ENCODE results near the gene LSAMP. TPM values are rescaled to one million over a fixed set of nuclear protein-coding genes. Genes with fewer than 3 reads are reported as not detected.
"Not testable (repeated sequence)": the region's sequence is repeated elsewhere in the genome, so short reads cannot be mapped to it uniquely, and the experiment has no call there.

The LSAMP gene
- total RNA-seq, 1 experiment from 2014 or later, result 0.15 TPM

DNA sequence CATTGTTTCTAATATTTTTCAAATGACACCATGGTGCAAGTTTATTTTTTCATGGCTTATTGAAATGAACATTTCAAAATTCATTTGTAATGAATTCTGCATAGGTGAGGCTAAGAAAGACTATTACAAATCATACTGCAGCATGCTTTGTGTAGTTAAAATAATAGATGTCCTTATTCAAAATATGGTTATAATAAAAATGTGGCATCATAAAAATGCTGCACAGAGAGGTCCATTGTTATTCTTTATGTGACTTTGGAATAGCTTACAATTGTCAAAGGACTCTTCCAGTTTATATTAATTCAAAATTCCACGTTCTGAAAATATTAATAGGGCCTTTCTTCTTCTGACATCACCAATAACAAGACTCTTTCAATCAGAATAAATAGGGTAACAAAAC lies 599.3 kb downstream of the LSAMP start:
- DNase-seq (no peak), ATAC-seq (no peak)
- H3K4me2 ChIP-seq (ENCODE audit: low read length), result no peak overlapping the region
- no peak overlapping the region for H3K9ac ChIP-seq (ENCODE audit: low read length)
- no peaks in the 10 kb centered on the region for H3K9me2 ChIP-seq (replicated peaks; ENCODE audit: low read length)
- CTCF ChIA-PET, result no interaction called here
- no peaks in the 10 kb centered on the region for H3F3A ChIP-seq (ENCODE audit: low read length, unreplicated experiment)
- H2AFZ ChIP-seq (ENCODE audit: low read length), result no peak overlapping the region
- no peaks in the 10 kb centered on the region for H3K36me3 ChIP-seq (ENCODE audit: low read depth, low read length)
- H3K27ac ChIP-seq (ENCODE audit: low read length), result no peak overlapping the region
- no peaks in the 10 kb centered on the region for H3K27me3 ChIP-seq (ENCODE audit: low read length)
- H3K4me3 ChIP-seq (ENCODE audit: low read length), result no peak overlapping the region
- H3K79me2 ChIP-seq (ENCODE audit: low read length), result no peaks in the 10 kb centered on the region
- BruUV-seq (replicated peaks), result no TSS peak
- no peaks in the 10 kb centered on the region for H3K4me1 ChIP-seq (ENCODE audit: insufficient read depth, low read length)
- no peaks in the 10 kb centered on the region for H4K20me1 ChIP-seq (ENCODE audit: low read length)
- no peak for TF ChIP-seq EZH2 (IDR thresholded peaks at IDR 0.05; ENCODE audit: low read length, unreplicated experiment)
- TF ChIP-seq, protein P1, sequence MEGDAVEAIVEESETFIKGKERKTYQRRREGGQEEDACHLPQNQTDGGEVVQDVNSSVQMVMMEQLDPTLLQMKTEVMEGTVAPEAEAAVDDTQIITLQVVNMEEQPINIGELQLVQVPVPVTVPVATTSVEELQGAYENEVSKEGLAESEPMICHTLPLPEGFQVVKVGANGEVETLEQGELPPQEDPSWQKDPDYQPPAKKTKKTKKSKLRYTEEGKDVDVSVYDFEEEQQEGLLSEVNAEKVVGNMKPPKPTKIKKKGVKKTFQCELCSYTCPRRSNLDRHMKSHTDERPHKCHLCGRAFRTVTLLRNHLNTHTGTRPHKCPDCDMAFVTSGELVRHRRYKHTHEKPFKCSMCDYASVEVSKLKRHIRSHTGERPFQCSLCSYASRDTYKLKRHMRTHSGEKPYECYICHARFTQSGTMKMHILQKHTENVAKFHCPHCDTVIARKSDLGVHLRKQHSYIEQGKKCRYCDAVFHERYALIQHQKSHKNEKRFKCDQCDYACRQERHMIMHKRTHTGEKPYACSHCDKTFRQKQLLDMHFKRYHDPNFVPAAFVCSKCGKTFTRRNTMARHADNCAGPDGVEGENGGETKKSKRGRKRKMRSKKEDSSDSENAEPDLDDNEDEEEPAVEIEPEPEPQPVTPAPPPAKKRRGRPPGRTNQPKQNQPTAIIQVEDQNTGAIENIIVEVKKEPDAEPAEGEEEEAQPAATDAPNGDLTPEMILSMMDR (conservative IDR thresholded peaks at IDR 0.05; ENCODE audit: low read depth, low read length), result no peak
- no peak for TF ChIP-seq EZH2phosphoT487 (IDR thresholded peaks at IDR 0.05; ENCODE audit: borderline replicate concordance, low read length)
- POLR2A ChIA-PET (ENCODE audit: unreplicated experiment), result interaction anchor here (0.6 kb wide), 1 partner anchor 57 kb away, joined by 6 read pairs; no protein-coding TSS in a partner anchor
- intact Hi-C loops (cut with micrococcal nuclease), result no loop called here
- H3K9me3 ChIP-seq (ENCODE audit: low read length), result no peaks in the 10 kb centered on the region

DNA sequence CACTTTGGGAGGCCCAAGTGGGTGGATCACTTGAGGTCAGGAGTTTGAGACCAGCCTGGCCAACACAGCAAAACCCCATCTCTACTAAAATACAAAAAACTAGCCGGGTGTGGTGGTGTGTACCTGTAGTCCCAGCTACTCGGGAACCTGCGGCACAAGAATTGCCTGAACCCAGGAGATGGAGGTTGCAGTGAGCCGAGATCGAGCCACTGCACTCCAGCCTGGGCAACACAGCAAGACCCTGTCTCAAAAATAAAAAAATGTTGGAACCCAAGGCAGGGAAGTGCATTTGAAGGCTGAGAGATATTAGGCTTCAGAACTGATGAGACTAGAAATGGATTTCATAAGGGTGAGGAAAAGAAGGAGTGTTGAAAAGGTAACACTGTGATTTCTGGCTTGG lies 600.6 kb downstream of the LSAMP start:
- H3K27me3 ChIP-seq (ENCODE audit: low read length); H3K9ac ChIP-seq (ENCODE audit: low read length); POLR2A ChIA-PET (ENCODE audit: unreplicated experiment); intact Hi-C loops (cut with micrococcal nuclease); H3K4me2 ChIP-seq (ENCODE audit: low read length); CTCF ChIA-PET; H3K79me2 ChIP-seq (ENCODE audit: low read length); H3K4me1 ChIP-seq (ENCODE audit: insufficient read depth, low read length); H3K9me3 ChIP-seq (ENCODE audit: low read length); H2AFZ ChIP-seq (ENCODE audit: low read length); H3F3A ChIP-seq (ENCODE audit: low read length, unreplicated experiment); H3K9me2 ChIP-seq (replicated peaks; ENCODE audit: low read length); DNase-seq; BruUV-seq (replicated peaks); H3K27ac ChIP-seq (ENCODE audit: low read length); ATAC-seq; H4K20me1 ChIP-seq (ENCODE audit: low read length); H3K36me3 ChIP-seq (ENCODE audit: low read depth, low read length); H3K4me3 ChIP-seq (ENCODE audit: low read length): not testable (repeated sequence)

DNA sequence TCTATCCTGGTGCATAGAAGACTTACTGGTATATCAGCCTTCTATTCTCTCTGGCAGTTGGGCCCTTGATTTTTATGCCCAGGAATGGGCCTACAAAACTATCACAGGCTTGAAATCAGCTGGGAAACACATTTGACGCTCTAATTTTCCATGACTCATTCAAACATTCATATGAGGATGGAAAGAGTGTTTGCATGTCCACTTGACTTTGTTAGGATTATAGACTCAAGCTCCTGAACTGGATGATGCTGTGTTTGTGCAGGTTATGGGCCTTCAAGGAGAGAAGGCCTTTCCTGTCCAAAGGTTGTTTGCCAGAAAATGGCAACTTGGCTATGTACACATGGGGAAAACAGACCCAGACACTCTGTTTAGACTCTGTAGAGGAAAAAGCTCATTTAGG lies 602.1 kb downstream of the LSAMP start:
- Histone ChIP-seq H3K27ac (ENCODE audit: low read length) (no peak overlapping the region), H3K9me2 (replicated peaks; ENCODE audit: low read length) (no peaks in the 10 kb centered on the region), H3K9ac (ENCODE audit: low read length) (no peak overlapping the region), H3K4me1 (ENCODE audit: insufficient read depth, low read length) (no peaks in the 10 kb centered on the region), H3K4me2 (ENCODE audit: low read length) (no peak overlapping the region), H3K27me3 (ENCODE audit: low read length) (no peaks in the 10 kb centered on the region), H4K20me1 (ENCODE audit: low read length) (no peaks in the 10 kb centered on the region), H3K9me3 (ENCODE audit: low read length) (no peaks in the 10 kb centered on the region), H3K36me3 (ENCODE audit: low read depth, low read length) (no peaks in the 10 kb centered on the region), H3K79me2 (ENCODE audit: low read length) (no peaks in the 10 kb centered on the region), H3K4me3 (ENCODE audit: low read length) (no peak overlapping the region), H3F3A (ENCODE audit: low read length, unreplicated experiment) (no peaks in the 10 kb centered on the region), H2AFZ (ENCODE audit: low read length) (no peak overlapping the region)
- POLR2A ChIA-PET (ENCODE audit: unreplicated experiment), result interaction anchor here (0.7 kb wide), 1 partner anchor 34 kb away, joined by 4 read pairs; no protein-coding TSS in a partner anchor
- TF ChIP-seq EZH2 (IDR thresholded peaks at IDR 0.05; ENCODE audit: low read length, unreplicated experiment), result no peak
- no peak for TF ChIP-seq EZH2phosphoT487 (IDR thresholded peaks at IDR 0.05; ENCODE audit: borderline replicate concordance, low read length)
- TF ChIP-seq, protein P1 (conservative IDR thresholded peaks at IDR 0.05; ENCODE audit: low read depth, low read length), result no peak
- CTCF ChIA-PET, result no interaction called here
- DNase-seq, result no peak
- intact Hi-C loops (cut with micrococcal nuclease), result no loop called here
- BruUV-seq (replicated peaks), result no TSS peak
- ATAC-seq, result peak; percentile 37; the same call in 1 of the 2 replicates

Data from PC-3 (cell line).